ENCODE results near the gene LMF1.
"Not testable (repeated sequence)": the region's sequence is repeated elsewhere in the genome, so short reads cannot be mapped to it uniquely, and the experiment has no call there.

LMF1 gene

DNA sequence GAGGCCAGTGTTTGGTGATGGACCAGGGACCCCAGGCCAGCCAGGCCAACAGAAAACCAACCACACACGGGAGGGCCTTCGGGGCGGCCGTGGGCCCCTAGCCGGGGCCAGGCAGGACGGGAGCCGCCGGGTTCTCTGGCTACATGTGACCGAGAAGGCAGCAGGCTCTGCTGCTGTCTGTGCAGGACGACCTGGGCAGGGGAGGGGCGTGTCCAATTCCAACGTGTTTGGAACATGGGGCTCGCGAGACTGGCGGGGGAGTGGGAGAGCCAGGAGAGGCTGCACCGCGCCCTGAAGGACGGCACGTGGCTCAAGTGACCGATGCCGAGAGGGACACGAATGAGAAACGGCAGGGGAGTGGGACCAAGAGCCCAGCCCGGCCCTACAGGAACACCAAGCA, 75.4 kb downstream of the LMF1 start:
- no peak for DNase-seq (ENCODE audit: low read depth)

DNA sequence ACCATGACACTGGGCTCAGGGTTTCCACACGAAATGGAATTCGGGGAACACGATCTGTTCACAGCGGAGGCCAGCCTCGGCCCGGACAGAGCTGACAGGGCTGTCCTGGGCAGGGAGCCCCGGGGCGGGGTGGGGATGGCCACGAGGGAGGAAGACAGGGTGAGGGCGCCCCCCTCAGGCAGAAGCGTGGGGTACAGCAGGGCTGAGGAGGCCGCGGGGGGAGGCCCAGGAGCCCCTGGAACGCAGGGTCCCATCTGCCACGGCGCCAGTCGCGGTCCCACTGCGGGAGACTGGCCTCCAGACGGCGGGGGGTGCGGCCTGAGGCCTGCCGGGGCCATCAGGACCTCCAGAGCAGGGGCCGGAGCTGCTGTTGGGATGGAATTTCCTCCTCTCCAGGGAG, 75.9 kb downstream of the LMF1 start:
- no peak for DNase-seq (ENCODE audit: low read depth)

DNA sequence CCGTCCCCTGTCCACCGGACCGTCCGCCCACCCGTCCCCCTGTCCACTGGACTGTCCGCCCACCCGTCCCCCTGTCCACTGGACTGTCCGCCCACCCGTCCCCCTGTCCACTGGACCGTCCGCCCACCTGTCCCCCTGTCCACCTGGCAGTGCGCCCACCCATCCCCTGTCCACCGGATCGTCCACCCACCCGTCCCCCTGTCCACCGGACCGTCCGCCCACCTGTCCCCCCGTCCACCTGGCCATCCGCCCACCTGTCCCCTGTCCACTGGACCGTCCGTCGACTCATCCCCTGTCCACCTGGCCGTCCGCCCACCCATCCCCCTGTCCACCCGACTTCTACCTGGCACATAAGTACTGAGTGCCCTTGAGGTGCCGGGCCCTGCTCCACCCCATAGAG, 76.6 kb downstream of the LMF1 start:
- no peak for DNase-seq (ENCODE audit: low read depth)

DNA sequence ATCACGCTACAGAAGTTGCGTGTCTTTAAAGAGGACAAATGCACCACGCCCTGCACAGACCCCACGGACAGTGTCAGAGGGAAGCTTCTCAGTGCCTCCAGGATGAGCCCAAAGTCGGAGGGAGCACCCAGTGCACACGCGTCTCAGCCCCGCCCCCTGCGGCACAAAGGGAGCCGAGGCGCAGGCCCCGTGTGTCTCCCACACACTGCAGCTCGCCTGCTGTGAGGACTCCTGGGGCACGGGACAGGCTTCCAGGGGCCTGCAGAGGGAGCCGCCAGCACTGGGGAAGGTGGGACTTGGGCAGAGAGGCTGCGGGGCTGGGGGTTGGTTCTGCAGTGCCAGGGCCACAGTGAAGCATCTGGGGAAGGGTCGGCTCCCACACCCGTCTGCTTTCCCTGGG, 77.4 kb downstream of the LMF1 start:
- no peak for DNase-seq (ENCODE audit: low read depth)

DNA sequence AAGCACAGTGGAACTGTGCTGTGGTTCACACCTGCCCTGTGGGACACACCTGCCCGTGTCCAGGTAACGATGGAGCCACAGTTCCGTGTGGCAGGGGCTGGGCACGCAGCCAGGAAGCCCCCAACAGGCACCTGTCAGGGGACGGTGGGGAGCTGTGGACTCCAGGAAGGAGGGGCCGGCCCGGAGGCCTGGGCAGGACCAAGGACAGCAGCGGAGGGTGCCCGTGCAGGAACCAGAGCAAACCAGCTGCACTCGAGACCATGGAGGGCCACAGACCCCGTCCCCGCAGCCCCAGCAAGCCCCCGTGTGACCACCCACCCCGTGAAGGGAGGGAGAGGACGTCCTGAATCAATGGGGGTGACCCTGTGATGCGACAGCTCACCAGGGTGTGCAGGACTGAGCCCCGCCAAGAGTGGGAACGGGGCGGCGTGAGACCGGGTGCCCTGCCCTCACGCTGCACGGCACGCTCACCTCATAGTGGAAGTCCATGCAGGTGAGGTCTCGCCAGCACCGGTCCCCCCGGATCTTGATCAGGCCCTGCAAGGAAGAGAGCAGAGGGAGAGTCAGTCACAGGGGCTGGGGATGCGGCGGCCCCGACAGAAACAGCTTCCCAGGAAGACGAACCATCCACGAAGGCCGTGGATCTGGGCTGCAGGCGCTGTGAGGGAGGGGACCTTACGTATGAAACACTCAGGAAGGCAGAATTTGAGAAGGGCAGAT, 78.1 kb downstream of the LMF1 start:
- no peak for DNase-seq (ENCODE audit: low read depth)

DNA sequence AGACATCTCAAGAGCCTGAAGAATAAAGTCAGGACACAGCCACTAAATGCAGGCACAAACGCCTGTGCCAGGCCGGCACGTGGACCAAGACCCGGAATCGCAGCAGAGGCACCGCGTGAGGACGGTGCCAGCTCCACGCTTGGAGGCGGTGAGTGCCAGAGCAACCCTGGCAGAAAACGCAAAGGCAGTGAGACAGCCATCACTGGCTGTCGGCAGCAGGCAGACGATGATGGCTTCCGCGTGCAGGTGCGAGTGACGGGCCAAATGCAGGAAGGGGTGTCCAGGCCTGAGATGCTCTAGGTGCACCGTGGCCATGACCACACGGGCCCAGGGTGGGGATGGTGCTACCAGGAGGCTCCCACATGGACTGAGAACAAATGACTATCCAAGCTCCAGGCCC, 78.8 kb downstream of the LMF1 start:
- DNase-seq (ENCODE audit: low read depth): no peak

DNA sequence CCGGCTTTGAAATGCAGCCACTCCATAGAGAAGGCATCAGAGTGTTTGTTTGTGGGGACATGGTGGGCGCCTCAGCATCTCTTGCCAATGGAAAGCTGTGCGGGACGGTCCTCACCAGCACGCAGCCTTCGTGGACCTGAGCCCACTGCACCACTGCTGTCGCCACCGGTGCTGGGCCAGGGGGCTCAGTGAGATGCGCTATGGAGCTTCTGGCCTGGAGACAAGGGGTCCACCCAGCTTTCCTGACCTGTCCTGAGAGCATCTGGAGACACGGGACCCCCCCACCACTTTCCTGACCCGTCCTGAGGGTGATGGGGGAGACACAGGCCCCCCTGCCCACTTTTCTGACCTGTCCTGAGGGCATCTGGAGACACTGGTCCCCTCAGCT, 79.4 kb downstream of the LMF1 start:
- no peak for DNase-seq (ENCODE audit: low read depth)

DNA sequence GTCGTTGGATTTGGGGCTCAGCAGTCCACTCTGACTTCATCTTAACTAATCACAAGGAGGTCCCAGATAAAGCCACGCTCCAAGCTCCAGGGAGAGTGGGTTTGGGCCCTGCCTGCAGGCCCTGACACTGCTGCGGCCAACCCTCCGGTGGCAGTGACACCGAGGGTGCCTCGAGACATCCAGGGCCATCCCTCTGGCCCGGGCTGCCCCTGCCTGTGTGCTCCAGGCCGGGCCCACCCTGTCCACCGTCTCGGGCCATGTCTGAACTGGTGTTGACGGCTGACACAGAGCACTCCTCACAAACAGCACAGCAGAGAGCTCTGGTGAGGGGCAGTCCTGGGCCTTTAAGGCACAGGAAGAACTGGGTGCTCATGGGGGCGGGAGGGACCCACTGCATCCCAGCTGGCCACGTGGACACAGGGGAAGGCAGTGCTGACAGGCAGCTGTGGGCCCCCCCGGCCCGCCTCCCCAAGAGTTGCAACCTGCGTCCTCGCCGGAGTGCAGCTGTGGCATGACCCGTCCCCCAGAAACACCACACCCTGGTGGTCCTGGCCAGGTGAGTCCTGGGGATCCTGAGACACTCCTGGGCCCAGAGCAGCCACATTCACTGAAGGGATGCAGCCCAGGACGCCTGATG, 80.0 kb downstream of the LMF1 start:
- no peak for DNase-seq (ENCODE audit: low read depth)

DNA sequence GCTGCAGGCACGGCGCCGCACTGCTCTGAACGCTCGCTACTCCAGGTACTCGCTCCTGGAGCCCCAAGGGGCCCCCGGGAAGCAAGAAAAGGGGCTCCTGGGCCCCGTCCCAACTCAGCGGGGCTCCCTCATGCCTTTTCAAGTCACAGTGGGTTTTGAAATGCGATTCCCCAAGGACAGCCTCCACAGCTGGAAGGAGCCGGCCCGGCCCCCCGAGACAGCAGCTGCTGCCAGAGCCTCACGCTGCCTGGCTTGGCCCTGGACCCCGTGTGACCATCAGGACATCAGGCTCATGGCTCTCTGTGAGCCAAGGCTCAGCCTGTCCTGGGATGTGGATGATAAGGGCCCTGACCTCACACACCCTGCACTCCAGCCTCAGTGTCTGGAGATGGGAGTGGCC, 80.6 kb downstream of the LMF1 start:
- no peak for DNase-seq (ENCODE audit: low read depth)

DNA sequence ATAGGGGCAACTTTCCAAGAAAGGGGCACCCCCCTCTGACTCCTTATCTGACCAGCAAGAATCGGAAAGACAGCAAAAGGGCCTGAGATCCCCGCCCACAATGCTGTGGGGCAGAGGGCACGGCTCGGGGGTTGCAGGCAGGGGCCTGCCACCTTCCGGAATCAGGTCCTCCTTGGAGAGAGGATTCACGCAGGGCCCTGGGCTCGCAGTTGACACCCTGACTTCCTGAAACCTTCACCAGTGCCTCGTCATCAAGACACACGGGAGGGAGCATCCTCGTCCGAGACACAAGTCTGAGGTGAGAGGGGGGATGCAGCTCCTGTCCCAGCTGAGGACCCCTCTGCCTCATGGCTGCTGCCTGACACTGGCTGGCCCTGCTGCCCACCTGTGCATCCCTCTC, 81.2 kb downstream of the LMF1 start:
- no peak for DNase-seq (ENCODE audit: low read depth)

DNA sequence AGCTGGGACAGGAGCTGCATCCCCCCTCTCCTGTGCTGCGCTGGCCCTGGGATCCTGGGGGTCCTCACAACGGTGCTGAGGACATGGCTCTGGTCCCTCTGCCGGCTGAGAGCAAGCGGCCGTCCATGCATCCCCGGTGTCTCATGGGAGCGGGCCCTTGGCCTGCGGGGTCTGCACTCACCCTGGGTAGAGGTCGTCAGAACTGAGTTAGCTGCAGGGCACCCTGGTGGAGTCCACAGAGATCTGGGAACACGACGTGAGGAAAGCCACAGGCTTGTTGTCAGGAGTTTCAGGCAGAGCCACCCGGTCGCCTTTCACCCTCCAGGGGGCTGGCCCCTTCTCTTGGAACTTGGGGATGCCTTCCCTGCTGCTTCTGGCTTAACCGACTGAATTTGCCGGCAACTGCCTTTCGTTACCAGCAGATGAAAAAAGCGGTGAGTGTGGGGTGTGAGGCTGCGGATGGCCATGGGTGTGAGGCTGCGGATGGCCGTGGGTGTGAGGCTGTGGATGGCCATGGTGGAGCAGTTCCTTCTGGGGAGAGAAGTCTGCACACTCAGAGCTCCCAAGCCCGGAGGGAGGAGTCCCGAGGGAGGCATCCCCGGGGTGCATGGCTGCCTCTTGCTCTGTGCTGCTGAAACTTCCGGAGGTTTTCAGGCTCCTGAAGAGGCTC, 81.7 kb downstream of the LMF1 start:
- no peak for DNase-seq (ENCODE audit: low read depth)

DNA sequence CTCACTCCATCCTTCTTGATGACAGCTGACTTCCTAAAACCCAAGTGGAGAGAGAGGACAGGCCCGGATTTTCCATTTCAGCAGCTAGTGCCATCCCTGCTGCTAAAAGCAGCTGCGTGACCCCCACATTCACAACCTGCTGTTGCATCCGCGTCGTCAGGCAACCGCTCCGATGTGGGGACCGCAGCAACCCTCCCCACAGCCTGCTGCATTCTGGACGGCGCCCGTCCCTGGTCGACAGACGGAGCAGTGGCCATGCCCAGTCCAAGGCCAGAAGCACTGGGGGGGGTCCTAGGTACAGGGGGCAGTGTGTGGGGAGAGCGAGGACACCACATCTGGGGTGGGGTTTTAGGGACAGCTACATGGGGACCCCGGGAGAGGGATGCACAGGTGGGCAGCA, 82.3 kb downstream of the LMF1 start:
- not testable (repeated sequence) for DNase-seq (ENCODE audit: low read depth)

DNA sequence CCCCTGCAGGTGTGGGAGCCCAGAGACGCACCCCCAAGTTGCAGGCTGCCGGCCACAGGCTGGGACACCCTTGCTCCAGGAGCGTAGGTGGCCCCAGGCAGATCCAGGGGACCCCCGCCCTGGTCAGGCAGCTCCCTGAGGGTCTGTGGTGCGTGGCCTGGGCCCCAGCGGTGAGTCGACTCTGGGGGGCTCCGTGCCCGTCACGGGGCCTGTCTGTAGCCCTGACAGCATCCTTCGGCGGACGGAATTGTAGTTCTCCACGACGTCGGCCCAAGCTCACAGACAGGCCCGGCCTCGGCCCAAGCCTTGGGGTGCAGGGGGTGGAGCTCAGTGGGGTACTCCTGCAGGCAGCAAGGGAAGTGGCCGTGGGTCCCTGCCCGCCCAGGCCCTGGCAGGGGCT, 82.9 kb downstream of the LMF1 start:
- DNase-seq (ENCODE audit: low read depth): no peak

DNA sequence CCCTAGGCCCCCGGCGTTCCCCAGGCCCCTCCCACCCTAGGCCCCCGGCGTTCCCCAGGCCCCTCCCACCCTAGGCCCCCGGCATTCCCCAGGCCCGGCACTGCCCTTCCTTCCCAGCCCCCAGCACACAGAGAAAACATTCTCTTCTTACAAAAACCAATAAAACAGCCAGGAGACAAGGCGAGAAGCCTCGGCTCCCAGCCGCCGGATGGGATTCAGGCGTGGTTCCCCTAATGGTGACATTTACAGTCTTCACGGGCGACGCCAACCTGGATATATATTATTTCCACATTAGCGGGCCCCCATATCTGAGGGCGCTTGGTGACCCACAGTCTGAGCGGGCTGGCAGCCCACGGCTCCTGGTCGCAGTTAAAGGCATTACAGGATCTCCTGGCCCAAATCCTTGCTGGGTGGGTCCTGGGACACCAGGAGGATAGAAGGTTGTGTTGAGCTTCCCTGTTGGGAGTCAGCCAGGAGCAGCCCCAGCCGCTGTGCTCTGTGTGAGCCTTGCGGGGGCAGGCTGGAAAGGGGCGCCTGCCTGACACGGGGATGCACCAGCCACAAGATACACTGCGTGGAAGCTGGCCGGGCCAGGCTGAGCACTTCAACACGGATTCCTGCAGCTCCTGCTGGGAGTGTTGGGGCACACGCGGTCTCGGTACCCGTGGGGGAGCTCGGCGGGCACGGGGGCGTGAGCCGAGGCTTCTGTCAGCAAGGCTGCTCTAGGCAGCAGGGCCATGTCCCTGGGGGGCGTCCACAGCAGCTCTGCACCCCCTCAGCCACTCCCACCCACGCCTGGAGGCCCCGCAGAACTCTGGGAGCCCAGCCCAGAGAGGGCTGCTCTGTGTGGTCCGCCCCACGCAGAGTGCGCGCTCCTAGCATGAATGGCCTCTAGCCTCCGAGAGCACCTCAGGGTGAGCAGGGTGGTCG, 83.7 kb downstream of the LMF1 start:
- DNase-seq (ENCODE audit: low read depth): no peak

DNA sequence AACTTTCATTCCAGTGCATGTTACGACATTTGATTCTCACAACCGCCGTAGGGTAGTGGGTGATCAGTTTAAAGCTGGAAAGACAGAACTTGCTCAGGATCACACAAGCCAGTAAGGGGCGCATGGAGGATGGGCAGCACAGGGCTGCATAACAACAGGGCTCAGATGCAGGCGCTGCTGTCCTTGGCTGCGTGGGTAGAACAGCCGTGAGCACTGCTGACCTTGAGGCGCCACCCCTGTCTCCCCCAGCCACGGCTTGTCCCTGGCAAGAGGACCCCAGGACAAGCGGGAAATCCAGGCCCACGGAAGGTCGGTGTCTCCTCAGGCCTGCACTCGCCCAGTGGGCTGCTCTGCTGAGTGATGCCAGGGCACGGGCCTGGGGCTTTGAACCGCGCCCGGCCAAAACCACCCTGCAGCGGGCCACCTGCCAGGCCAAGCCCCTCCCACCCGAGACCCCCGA, 84.7 kb downstream of the LMF1 start:
- no peak for DNase-seq (ENCODE audit: low read depth)

DNA sequence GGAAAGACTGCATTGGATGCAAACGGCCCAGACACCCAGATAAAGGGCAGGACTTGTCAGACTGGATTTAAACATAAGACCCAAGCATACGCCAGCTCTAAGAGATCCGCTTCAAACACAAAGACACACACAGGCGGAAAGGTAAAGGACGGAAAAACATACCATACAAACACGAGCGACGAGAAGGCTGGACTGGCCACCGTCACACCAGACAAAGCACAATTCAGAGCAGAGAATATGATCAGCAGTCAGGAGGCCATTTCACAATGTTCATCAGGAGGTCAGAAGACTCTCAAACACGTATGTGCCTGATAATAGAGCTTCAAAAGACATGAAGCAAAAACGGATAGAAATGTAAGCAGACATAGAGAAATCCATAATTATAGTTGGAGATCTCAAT, 85.4 kb downstream of the LMF1 start:
- DNase-seq (ENCODE audit: low read depth): no peak

DNA sequence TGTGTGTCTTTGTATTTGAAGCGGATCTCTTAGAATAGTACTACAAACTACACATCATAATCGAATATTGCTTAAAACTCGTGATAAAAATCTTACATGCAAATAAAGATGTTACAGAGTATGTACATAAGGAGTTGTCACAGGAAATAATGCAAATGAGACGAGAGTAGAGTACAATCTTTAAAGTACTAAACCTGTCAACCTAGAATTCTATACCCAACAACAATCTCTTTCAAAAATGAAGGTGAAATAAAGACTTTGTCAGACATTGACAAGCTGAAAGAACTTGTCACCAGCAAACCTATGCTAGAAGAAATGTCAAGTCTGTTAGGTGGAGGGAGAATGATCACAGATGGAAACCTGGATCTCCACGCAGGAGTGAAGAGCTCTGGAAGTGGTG, 86.6 kb downstream of the LMF1 start:
- DNase-seq (ENCODE audit: low read depth): no peak

DNA sequence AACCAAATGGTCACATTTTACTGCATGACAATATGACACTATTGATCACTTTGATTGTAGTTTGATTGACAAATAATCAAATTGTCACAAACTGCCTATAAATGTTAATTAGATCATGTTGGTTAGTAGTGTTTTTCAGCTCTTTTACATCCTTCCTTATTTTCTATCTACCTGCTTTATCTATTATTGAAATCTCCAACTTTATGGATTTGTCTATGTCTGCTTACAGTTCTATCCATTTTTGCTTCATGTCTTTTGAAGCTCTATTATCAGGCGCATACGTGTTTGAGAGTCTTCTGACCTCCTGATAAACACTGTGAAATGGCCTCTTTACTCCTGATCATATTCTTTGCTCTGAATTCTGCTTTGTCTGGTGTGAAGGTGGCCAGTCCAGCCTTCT, 87.0 kb downstream of the LMF1 start:
- DNase-seq (ENCODE audit: low read depth): no peak

DNA sequence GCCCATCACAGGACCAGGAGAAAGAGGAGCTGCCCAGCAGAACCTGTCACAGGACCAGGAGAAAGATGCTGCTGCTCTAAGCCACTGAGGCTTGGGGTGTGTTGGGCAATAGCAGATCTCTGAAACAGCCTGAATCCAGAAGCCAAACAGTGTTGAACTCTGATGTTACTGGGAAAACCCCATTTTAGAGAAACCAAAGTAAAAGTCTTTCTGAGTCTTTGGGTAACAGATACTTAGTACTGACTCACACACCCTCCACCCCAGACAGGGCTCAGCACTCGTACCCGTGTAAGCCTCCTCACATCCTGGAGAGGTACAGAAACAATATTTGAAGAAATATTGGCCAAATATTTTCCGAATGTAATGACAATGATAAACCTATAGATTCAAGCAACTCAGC, 87.4 kb downstream of the LMF1 start:
- no peak for DNase-seq (ENCODE audit: low read depth)

DNA sequence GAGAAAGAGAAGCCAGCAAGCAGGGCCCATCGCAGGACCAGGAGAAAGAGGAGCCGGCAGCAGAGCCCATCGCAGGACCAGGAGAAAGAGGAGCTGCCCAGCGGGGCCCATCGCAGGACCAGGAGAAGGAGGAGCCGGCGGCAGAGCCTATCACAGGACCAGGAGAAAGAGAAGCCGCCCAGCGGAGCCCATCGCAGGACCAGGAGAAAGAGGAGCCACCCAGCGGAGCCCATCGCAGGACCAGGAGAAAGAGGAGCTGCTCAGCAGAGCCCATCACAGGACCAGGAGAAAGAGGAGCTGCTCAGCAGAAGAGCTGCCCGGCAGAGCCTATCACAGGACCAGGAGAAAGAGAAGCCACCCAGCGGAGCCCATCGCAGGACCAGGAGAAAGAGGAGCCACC, 88.1 kb downstream of the LMF1 start:
- not testable (repeated sequence) for DNase-seq (ENCODE audit: low read depth)

DNA sequence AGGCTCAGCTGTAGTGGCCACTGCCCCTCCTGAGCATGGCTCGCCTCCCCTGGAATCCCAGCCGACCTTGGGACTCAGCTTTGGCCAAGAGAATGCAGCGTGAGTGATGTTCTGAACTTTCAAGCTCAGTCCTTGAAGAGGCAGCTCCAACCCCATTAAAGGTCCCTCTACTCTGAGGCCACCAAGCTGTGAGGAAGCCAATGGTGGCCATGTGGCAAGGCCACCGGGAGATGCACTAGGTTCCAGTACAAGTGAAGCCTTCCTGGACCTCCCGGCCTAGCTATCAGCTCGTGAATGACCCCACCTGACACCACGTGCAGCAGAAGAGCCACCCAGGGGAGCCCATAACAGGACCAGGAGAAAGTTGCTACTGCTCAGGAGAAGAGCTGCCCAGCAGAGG, 88.5 kb downstream of the LMF1 start:
- DNase-seq (ENCODE audit: low read depth): no peak
